AG04450 (cell line): ENCODE measurements around the gene NPLOC4. TPM values are rescaled to one million over a fixed set of nuclear protein-coding genes. Genes with fewer than 3 reads are reported as not detected.

Source experiments
- CTCF ChIA-PET: fragments of 300-600, 350-600 bp; formaldehyde crosslinking; extraction: SDS; loops from one replicate; lab custom pipeline; 2022; ENCODE audit warnings: antibody characterized with exemption, inconsistent platforms; lab: Charles Lee
- POLR2A ChIA-PET: fragments of 350-600 bp; formaldehyde crosslinking; extraction: SDS; loops from one replicate; lab custom pipeline; 2021; ENCODE audit warnings: antibody characterized with exemption, inconsistent platforms; lab: Yijun Ruan, JAX
- DNase-seq: peaks from one replicate; pipeline ENCODE4 v3.0.0-alpha.2; 2011; ENCODE audit warnings: low read depth, low spot score
- H3K27ac ChIP-seq: one replicate; pipeline ENCODE4 v1.5.1; 2012; ENCODE audit warnings: low read depth, low read length, control low read depth
- H3K27me3 ChIP-seq: one replicate; pipeline ENCODE4 v1.6.0; 2012; ENCODE audit warnings: low read length; ENCODE audit not compliant: control insufficient read depth, insufficient read depth
- H3K4me3 ChIP-seq: 2 replicates; pipeline ENCODE4 v1.5.1; 2011; ENCODE audit warnings: mild to moderate bottlenecking, low read depth, low read length, control low read depth
- H3K9me3 ChIP-seq: 2 replicates; pipeline ENCODE4 v1.5.1; 2012; ENCODE audit warnings: low read length; ENCODE audit not compliant: control insufficient read depth, insufficient read depth
- CTCF ChIP-seq: IDR thresholded peaks from 2 replicates; pipeline ENCODE4 v1.5.1; 2011; ENCODE audit warnings: low read depth, low read length, control low read depth, inconsistent platforms
- polyA plus RNA-seq: library from polyadenylated mRNA; depleted of rRNA; stranded (reverse); fragments of >200 nt; gene quantifications from 2 replicates; pipeline ENCODE4 v1.2.3, GENCODE V29; 2011

NPLOC4 gene
- polyA plus RNA-seq, 1 experiment = 66.5 TPM

- no peak overlapping the region for H3K27ac ChIP-seq
- H3K27me3 ChIP-seq = peaks cover 10% of the 10 kb centered on the region
- no peak for TF ChIP-seq CTCF
- no peak for DNase-seq
- no peak overlapping the region for H3K4me3 ChIP-seq
- ChIA-PET CTCF (no interaction called here), POLR2A (no interaction called here)
- H3K9me3 ChIP-seq = peaks cover 12% of the 10 kb centered on the region
These were observed 10.1 kb upstream of the NPLOC4 start for GRCh38 chr17:81646869-81647600.

- H3K4me3 ChIP-seq = no peak overlapping the region
- no peak for DNase-seq
- ChIA-PET CTCF (no interaction called here), POLR2A (no interaction called here)
- H3K27me3 ChIP-seq = peaks cover 10% of the 10 kb centered on the region
- no peak overlapping the region for H3K27ac ChIP-seq
- TF ChIP-seq CTCF = no peak
- H3K9me3 ChIP-seq = peaks cover 12% of the 10 kb centered on the region
These were observed 8.4 kb upstream of the NPLOC4 start for GRCh38 chr17:81644976-81645952.

GRCh38 chr17:81644496-81644895 is 7.6 kb upstream of the NPLOC4 start:
- no peak for DNase-seq
- POLR2A ChIA-PET = no interaction called here
- H3K4me3 ChIP-seq = no peak overlapping the region
- peaks cover 10% of the 10 kb centered on the region for H3K27me3 ChIP-seq
- H3K9me3 ChIP-seq = peaks cover 12% of the 10 kb centered on the region
- no peak for TF ChIP-seq CTCF
- no peak overlapping the region for H3K27ac ChIP-seq
- CTCF ChIA-PET = no interaction called here

- Histone ChIP-seq H3K4me3 (peak overlapping the region; percentile 20; the same call in 1 of the 2 replicates), H3K27ac (peak overlapping the region; percentile 78), H3K27me3 (no peaks in the 10 kb centered on the region), H3K9me3 (no peaks in the 10 kb centered on the region)
- DNase-seq = peak; percentile 29
- TF ChIP-seq CTCF = no peak
- POLR2A ChIA-PET = interaction anchor here (0.6 to 1.1 kb wide), 2 partner anchors 24 to 38 kb away, joined by 3 to 5 read pairs; no protein-coding TSS in a partner anchor
- CTCF ChIA-PET = no interaction called here
These were observed 5.0 kb upstream of the NPLOC4 start for GRCh38 chr17:81641825-81642489.
